ENCODE results near the gene SRRM3.
A peak's percentile ranks its signal among the peaks of the same experiment; 100 is the strongest.
"Not testable (repeated sequence)": the region's sequence is repeated elsewhere in the genome, so short reads cannot be mapped to it uniquely, and the experiment has no call there.

Gene SRRM3

GRCh38 chr7:76296743-76297740 lies 95.3 kb downstream of the SRRM3 start:
- DNase-seq = no peak
- H3K9me3 Mint-ChIP-seq = no peaks in the 10 kb centered on the region
- ATAC-seq (replicated peaks) = no peak
- peaks cover 2% of the 10 kb centered on the region for H3K36me3 Mint-ChIP-seq (ENCODE audit: insufficient read depth)
- no peak overlapping the region for H3K27ac Mint-ChIP-seq
- no peak overlapping the region for H3K4me3 Mint-ChIP-seq
- H3K27me3 Mint-ChIP-seq = peaks cover 0 to 30% of the 10 kb centered on the region in 2 donors
- no peaks in the 10 kb centered on the region for H3K4me1 Mint-ChIP-seq (ENCODE audit: low read depth in 2 of 2)

GRCh38 chr7:76300166-76300731 lies 98.6 kb downstream of the SRRM3 start:
- Mint-ChIP-seq H3K36me3 (ENCODE audit: insufficient read depth) (peaks cover 4% of the 10 kb centered on the region), H3K4me3 (no peak overlapping the region), H3K27me3 (peaks cover 0 to 12% of the 10 kb centered on the region in 2 donors), H3K4me1 (ENCODE audit: low read depth in 2 of 2) (peaks cover 10 to 13% of the 10 kb centered on the region in 2 donors), H3K27ac (no peak overlapping the region), H3K9me3 (no peaks in the 10 kb centered on the region)
- DNase-seq = no peak
- no peak for ATAC-seq (replicated peaks)

GRCh38 chr7:76301000-76301399 lies 99.3 kb downstream of the SRRM3 start:
- Mint-ChIP-seq H3K9me3 (no peaks in the 10 kb centered on the region), H3K4me3 (no peak overlapping the region), H3K36me3 (ENCODE audit: insufficient read depth) (peaks cover 4% of the 10 kb centered on the region), H3K27ac (no peak overlapping the region), H3K4me1 (ENCODE audit: low read depth in 2 of 2) (peaks cover 10 to 13% of the 10 kb centered on the region in 2 donors), H3K27me3 (peaks cover 0 to 12% of the 10 kb centered on the region in 2 donors)
- ATAC-seq (replicated peaks) (no peak), DNase-seq (no peak)

GRCh38 chr7:76302347-76303201 lies 100.9 kb downstream of the SRRM3 start, which contains the start of gene HSPB1:
Gene HSPB1 (plus strand): TSS chr7:76302673. CDS start chr7:76302713, 40 bp downstream.
- peak; percentile 48 to 58 (median 58) for DNase-seq
- ATAC-seq (replicated peaks) = peak; percentile 72
- peaks cover 10 to 13% of the 10 kb centered on the region in 2 donors for H3K4me1 Mint-ChIP-seq (ENCODE audit: low read depth in 2 of 2)

GRCh38 chr7:76303202-76304147 lies 101.8 kb downstream of the SRRM3 start:
- ATAC-seq (replicated peaks) = peak; percentile 60
- Mint-ChIP-seq H3K27ac (peak overlapping the region; percentile 83 to 92), H3K4me1 (ENCODE audit: low read depth in 2 of 2) (peaks cover 10 to 13% of the 10 kb centered on the region in 2 donors), H3K9me3 (no peaks in the 10 kb centered on the region), H3K27me3 (no peaks in the 10 kb centered on the region), H3K4me3 (peak overlapping the region; percentile 93 to 95), H3K36me3 (ENCODE audit: insufficient read depth) (peaks cover 4% of the 10 kb centered on the region)
- DNase-seq = peak; percentile 55 to 58 (median 57)

More at GRCh38 chr7:76302347-76303201, 100.9 kb downstream of the SRRM3 start, which contains the start of gene HSPB1:
- Mint-ChIP-seq H3K4me3 (peak within 1 kb of the TSS; percentile 93 to 95), H3K27ac (peak within 1 kb of the TSS; percentile 83 to 92), H3K9me3 (no peaks in the 10 kb centered on the region), H3K27me3 (no peaks in the 10 kb centered on the region), H3K36me3 (ENCODE audit: insufficient read depth) (peaks cover 4% of the 10 kb centered on the region)

GRCh38 chr7:76304888-76305375 lies 103.2 kb downstream of the SRRM3 start:
- H3K4me1 Mint-ChIP-seq (ENCODE audit: low read depth in 2 of 2) = peaks cover 10 to 13% of the 10 kb centered on the region in 2 donors
- no peak overlapping the region for H3K27ac Mint-ChIP-seq
- peak overlapping the region in 1 of 2 donors; percentile 21 for H3K4me3 Mint-ChIP-seq
- DNase-seq = no peak
- no peaks in the 10 kb centered on the region for H3K9me3 Mint-ChIP-seq
- H3K36me3 Mint-ChIP-seq (ENCODE audit: insufficient read depth) = peaks cover 4% of the 10 kb centered on the region
- H3K27me3 Mint-ChIP-seq = no peaks in the 10 kb centered on the region
- ATAC-seq (replicated peaks) = no peak

GRCh38 chr7:76308874-76309273 lies 107.2 kb downstream of the SRRM3 start:
- ATAC-seq (replicated peaks); H3K4me1 Mint-ChIP-seq (ENCODE audit: low read depth in 2 of 2); H3K27me3 Mint-ChIP-seq; H3K4me3 Mint-ChIP-seq; H3K9me3 Mint-ChIP-seq; DNase-seq; H3K36me3 Mint-ChIP-seq (ENCODE audit: insufficient read depth); H3K27ac Mint-ChIP-seq: not testable (repeated sequence)

GRCh38 chr7:76309341-76310101 lies 107.8 kb downstream of the SRRM3 start:
- H3K4me3 Mint-ChIP-seq; DNase-seq; H3K27ac Mint-ChIP-seq; H3K27me3 Mint-ChIP-seq; H3K4me1 Mint-ChIP-seq (ENCODE audit: low read depth in 2 of 2); H3K9me3 Mint-ChIP-seq; H3K36me3 Mint-ChIP-seq (ENCODE audit: insufficient read depth); ATAC-seq (replicated peaks): not testable (repeated sequence)

GRCh38 chr7:76310102-76310957 lies 108.6 kb downstream of the SRRM3 start:
- ATAC-seq (replicated peaks) (no peak), DNase-seq (no peak)
- Mint-ChIP-seq H3K4me3 (no peak overlapping the region), H3K36me3 (ENCODE audit: insufficient read depth) (peaks cover 3% of the 10 kb centered on the region), H3K9me3 (no peaks in the 10 kb centered on the region), H3K27me3 (no peaks in the 10 kb centered on the region), H3K4me1 (ENCODE audit: low read depth in 2 of 2) (peaks cover 4 to 6% of the 10 kb centered on the region in 2 donors), H3K27ac (no peak overlapping the region)

GRCh38 chr7:76311838-76312237 lies 110.1 kb downstream of the SRRM3 start:
- H3K4me3 Mint-ChIP-seq; H3K9me3 Mint-ChIP-seq; ATAC-seq (replicated peaks); H3K36me3 Mint-ChIP-seq (ENCODE audit: insufficient read depth); DNase-seq; H3K4me1 Mint-ChIP-seq (ENCODE audit: low read depth in 2 of 2); H3K27ac Mint-ChIP-seq; H3K27me3 Mint-ChIP-seq: not testable (repeated sequence)
